Hematopoietic multipotent progenitor cell treated with erythropoietin and hydrocortisone succinate and interleukin-3 and kit ligand, for 15 days (in vitro differentiated cells): ENCODE measurements around the gene FBN2.

ENCODE experiments used
- DNase-seq: peaks from one replicate; pipeline ENCODE4 v3.0.0-alpha.2; 2015; ENCODE audit warnings: low spot score

FBN2 gene

GRCh38 chr5:128252756-128253155 lies 285.3 kb downstream of the FBN2 start:
- no peak for DNase-seq

- no peak for DNase-seq
Measured at GRCh38 chr5:128252196-128252595, 285.8 kb downstream of the FBN2 start.

- DNase-seq: no peak
Measured at GRCh38 chr5:128245974-128246373, 292.1 kb downstream of the FBN2 start.

- no peak for DNase-seq
Measured at GRCh38 chr5:128243958-128244582, 294.0 kb downstream of the FBN2 start.

- no peak for DNase-seq
Measured at GRCh38 chr5:128241051-128241695, 296.9 kb downstream of the FBN2 start.

- no peak for DNase-seq
Measured at GRCh38 chr5:128237546-128237945, 300.5 kb downstream of the FBN2 start.

GRCh38 chr5:128237000-128237399 lies 301.0 kb downstream of the FBN2 start:
- DNase-seq: no peak

GRCh38 chr5:128236334-128236733 lies 301.7 kb downstream of the FBN2 start:
- DNase-seq: no peak

- no peak for DNase-seq
Measured at GRCh38 chr5:128234928-128235641, 303.0 kb downstream of the FBN2 start.

- no peak for DNase-seq
Measured at GRCh38 chr5:128228521-128228920, 309.5 kb downstream of the FBN2 start.

- no peak for DNase-seq
Measured at GRCh38 chr5:128228008-128228407, 310.0 kb downstream of the FBN2 start.

- DNase-seq: no peak
Measured at GRCh38 chr5:128225245-128226030, 312.6 kb downstream of the FBN2 start.

GRCh38 chr5:128224336-128224735 lies 313.7 kb downstream of the FBN2 start:
- DNase-seq: no peak

GRCh38 chr5:128220841-128221240 lies 317.2 kb downstream of the FBN2 start:
- DNase-seq: no peak

- DNase-seq: no peak
Measured at GRCh38 chr5:128216860-128217531, 321.0 kb downstream of the FBN2 start.

GRCh38 chr5:128216285-128216684 lies 321.8 kb downstream of the FBN2 start:
- no peak for DNase-seq

GRCh38 chr5:128213833-128214232 lies 324.2 kb downstream of the FBN2 start:
- no peak for DNase-seq

GRCh38 chr5:128213340-128213739 lies 324.7 kb downstream of the FBN2 start:
- no peak for DNase-seq

GRCh38 chr5:128212191-128212806 lies 325.7 kb downstream of the FBN2 start:
- DNase-seq: no peak

GRCh38 chr5:128208436-128208835 lies 329.6 kb downstream of the FBN2 start:
- DNase-seq: no peak
